ENCODE data around the gene ZNF766.
A peak's percentile ranks its signal among the peaks of the same experiment; 100 is the strongest.

Gene ZNF766

GRCh38 chr19:52237197-52237596 is 32.2 kb upstream of the ZNF766 start:
- TF ChIP-seq ESRRG (CRISPR knock-in tag; IDR thresholded peaks at IDR 0.05), result no peak
- no peak for TF ChIP-seq ARNTL (CRISPR knock-in tag; IDR thresholded peaks at IDR 0.05; ENCODE audit: borderline replicate concordance, low read depth)
- TF ChIP-seq ISL1 (CRISPR knock-in tag; IDR thresholded peaks at IDR 0.05), result no peak
- no peak for TF ChIP-seq ZNF8 (CRISPR knock-in tag; IDR thresholded peaks at IDR 0.05)
- TF ChIP-seq BACH2 (CRISPR knock-in tag; IDR thresholded peaks at IDR 0.05; ENCODE audit: borderline replicate concordance), result no peak
- TF ChIP-seq PATZ1 (CRISPR knock-in tag; IDR thresholded peaks at IDR 0.05; ENCODE audit: borderline replicate concordance), result no peak
- TF ChIP-seq GLIS3 (CRISPR knock-in tag; IDR thresholded peaks at IDR 0.05), result no peak
- TF ChIP-seq ZFP30 (CRISPR knock-in tag; IDR thresholded peaks at IDR 0.05), result no peak
- TF ChIP-seq ZFP3 (CRISPR knock-in tag; IDR thresholded peaks at IDR 0.05), result no peak
- no peak for TF ChIP-seq ZNF565 (CRISPR knock-in tag; conservative IDR thresholded peaks at IDR 0.05; ENCODE audit: low read depth)
- no peak for TF ChIP-seq TOX (CRISPR knock-in tag; IDR thresholded peaks at IDR 0.05; ENCODE audit: borderline replicate concordance)

GRCh38 chr19:52237771-52238400 is 31.5 kb upstream of the ZNF766 start:
- TF ChIP-seq TOX (CRISPR knock-in tag; IDR thresholded peaks at IDR 0.05; ENCODE audit: borderline replicate concordance) (no peak), ZNF565 (CRISPR knock-in tag; conservative IDR thresholded peaks at IDR 0.05; ENCODE audit: low read depth) (no peak), ZNF70 (CRISPR knock-in tag; IDR thresholded peaks at IDR 0.05) (no peak), CSDC2 (CRISPR knock-in tag; IDR thresholded peaks at IDR 0.05) (no peak), ZNF8 (CRISPR knock-in tag; IDR thresholded peaks at IDR 0.05) (no peak), ZFP30 (CRISPR knock-in tag; IDR thresholded peaks at IDR 0.05) (no peak), CSRNP3 (CRISPR knock-in tag; IDR thresholded peaks at IDR 0.05) (no peak), TSHZ2 (CRISPR knock-in tag; IDR thresholded peaks at IDR 0.05) (no peak), RARB (CRISPR knock-in tag; IDR thresholded peaks at IDR 0.05) (no peak), ISL1 (CRISPR knock-in tag; IDR thresholded peaks at IDR 0.05) (no peak)
- peak; percentile 87 for ATAC-seq

More at GRCh38 chr19:52237197-52237596, 32.2 kb upstream of the ZNF766 start:
- 0 out of 3 replicates have a peak, but pooled peaks have one; percentile 26 for ATAC-seq

- ATAC-seq, result no peak
- TF ChIP-seq GLIS3 (CRISPR knock-in tag; IDR thresholded peaks at IDR 0.05) (no peak), TCF4 (CRISPR knock-in tag; IDR thresholded peaks at IDR 0.05; ENCODE audit: borderline replicate concordance) (no peak), ZC3H10 (CRISPR knock-in tag; IDR thresholded peaks at IDR 0.05) (no peak), TOX (CRISPR knock-in tag; IDR thresholded peaks at IDR 0.05; ENCODE audit: borderline replicate concordance) (no peak), TSHZ2 (CRISPR knock-in tag; IDR thresholded peaks at IDR 0.05) (no peak), POU6F1 (CRISPR knock-in tag; IDR thresholded peaks at IDR 0.05; ENCODE audit: borderline replicate concordance, low read depth) (no peak), ZNF8 (CRISPR knock-in tag; IDR thresholded peaks at IDR 0.05) (no peak), ISL1 (CRISPR knock-in tag; IDR thresholded peaks at IDR 0.05) (no peak), ZNF70 (CRISPR knock-in tag; IDR thresholded peaks at IDR 0.05) (no peak), CREB5 (CRISPR knock-in tag; IDR thresholded peaks at IDR 0.05; ENCODE audit: low read depth) (no peak), PATZ1 (CRISPR knock-in tag; IDR thresholded peaks at IDR 0.05; ENCODE audit: borderline replicate concordance) (no peak), CSDC2 (CRISPR knock-in tag; IDR thresholded peaks at IDR 0.05) (no peak), BACH2 (CRISPR knock-in tag; IDR thresholded peaks at IDR 0.05; ENCODE audit: borderline replicate concordance) (no peak), ZFP3 (CRISPR knock-in tag; IDR thresholded peaks at IDR 0.05) (no peak), OSR1 (CRISPR knock-in tag; IDR thresholded peaks at IDR 0.05) (no peak), ESRRG (CRISPR knock-in tag; IDR thresholded peaks at IDR 0.05) (no peak)
These were observed 25.4 kb upstream of the ZNF766 start for GRCh38 chr19:52244021-52244420.

All from SK-N-SH treated with all-trans-retinoic acid at 6 μM for 48 hours (cell line).